NCI-H146 treated with DMSO at 0.1 percent for 48 hours (cell line): ENCODE data around the gene INSIG2.

Experiments used
- DNase-seq: peaks from one replicate; lab custom pipeline; 2025; ENCODE audit not compliant: unreplicated experiment; lab: John Stamatoyannopoulos, UW

INSIG2 gene

GRCh38 chr2:118088051-118089024 is at the start of gene INSIG2:
Gene INSIG2 (plus strand): TSS chr2:118088471. CDS start chr2:118096557, 8,086 bp downstream.
- DNase-seq: peak; percentile 99

- no peak for DNase-seq
Measured at GRCh38 chr2:118040891-118041290, 47.4 kb upstream of the INSIG2 start.

- DNase-seq: no peak
Measured at GRCh38 chr2:118044103-118044716, 44.1 kb upstream of the INSIG2 start.

- DNase-seq: no peak
Measured at GRCh38 chr2:118044854-118045253, 43.4 kb upstream of the INSIG2 start.

GRCh38 chr2:118045286-118045685 is 43.0 kb upstream of the INSIG2 start:
- DNase-seq: no peak

- peak; percentile 30 for DNase-seq
Measured at GRCh38 chr2:118046634-118047210, 41.5 kb upstream of the INSIG2 start.

- DNase-seq: no peak
Measured at GRCh38 chr2:118047380-118047826, 40.9 kb upstream of the INSIG2 start.

- DNase-seq: no peak
Measured at GRCh38 chr2:118048401-118048800, 39.9 kb upstream of the INSIG2 start.

GRCh38 chr2:118049140-118049815 is 39.0 kb upstream of the INSIG2 start:
- no peak for DNase-seq

GRCh38 chr2:118049816-118050140 is 38.5 kb upstream of the INSIG2 start:
- no peak for DNase-seq

- DNase-seq: no peak
Measured at GRCh38 chr2:118050386-118050785, 37.9 kb upstream of the INSIG2 start.

- DNase-seq: no peak
Measured at GRCh38 chr2:118050974-118051373, 37.3 kb upstream of the INSIG2 start.

GRCh38 chr2:118051826-118052358 is 36.4 kb upstream of the INSIG2 start:
- no peak for DNase-seq

GRCh38 chr2:118052474-118052873 is 35.8 kb upstream of the INSIG2 start:
- DNase-seq: no peak

GRCh38 chr2:118053681-118054080 is 34.6 kb upstream of the INSIG2 start:
- DNase-seq: no peak

- no peak for DNase-seq
Measured at GRCh38 chr2:118054213-118055008, 33.9 kb upstream of the INSIG2 start.

- no peak for DNase-seq
Measured at GRCh38 chr2:118055512-118056164, 32.6 kb upstream of the INSIG2 start.

GRCh38 chr2:118056165-118056534 is 32.1 kb upstream of the INSIG2 start:
- DNase-seq: no peak

GRCh38 chr2:118056801-118057200 is 31.5 kb upstream of the INSIG2 start:
- DNase-seq: no peak

GRCh38 chr2:118058951-118059350 is 29.3 kb upstream of the INSIG2 start:
- DNase-seq: no peak
